LoVo (cell line): Measurements from ENCODE around the gene STARD3.

Source experiments
- DNase-seq: peaks from one replicate; pipeline ENCODE4 v3.0.0-alpha.2; 2016; ENCODE audit warnings: low spot score

The STARD3 gene

DNA sequence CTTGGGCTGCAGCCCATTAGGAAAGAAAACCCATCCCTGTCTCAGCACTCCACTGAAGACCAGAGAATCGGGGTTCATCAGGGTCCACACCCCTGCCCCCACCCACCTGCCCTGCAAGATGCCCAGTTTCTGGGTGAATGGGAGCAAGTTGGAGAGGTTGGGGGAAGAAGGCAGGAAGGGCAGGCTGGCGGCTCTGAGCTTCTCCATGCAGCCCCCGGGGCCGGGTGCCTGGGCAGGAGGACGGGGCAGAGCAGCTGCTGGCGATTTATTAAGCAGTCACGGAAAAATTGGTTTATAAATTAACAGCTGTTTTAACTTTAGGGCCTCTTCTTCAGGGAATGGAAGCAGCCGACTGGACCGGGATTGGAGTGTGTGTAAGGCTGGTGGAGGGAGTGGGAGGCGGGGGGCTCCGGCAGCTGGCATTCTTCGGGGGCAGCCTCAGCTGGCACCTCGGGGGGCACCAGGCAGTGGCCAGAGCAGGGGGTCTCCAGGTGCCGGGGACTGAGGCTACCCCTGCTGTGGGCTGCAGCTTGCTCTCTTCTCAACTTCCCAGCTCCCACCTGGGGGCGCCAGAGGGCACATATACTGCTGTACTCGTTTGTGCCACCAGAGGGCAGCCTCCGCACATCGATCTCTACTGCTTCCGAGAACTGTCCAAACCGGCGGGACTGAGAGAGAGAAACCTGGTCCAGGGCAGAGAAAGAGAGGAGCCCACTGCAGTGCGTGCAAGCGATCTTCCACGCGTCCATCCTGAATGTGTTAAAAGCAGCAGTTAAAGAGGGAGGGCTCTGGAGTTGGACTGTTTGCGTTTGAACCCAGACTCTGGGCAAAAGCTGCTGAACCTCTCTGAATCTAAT, 15.2 kb upstream of the STARD3 start:
- DNase-seq = peak; percentile 75

DNA sequence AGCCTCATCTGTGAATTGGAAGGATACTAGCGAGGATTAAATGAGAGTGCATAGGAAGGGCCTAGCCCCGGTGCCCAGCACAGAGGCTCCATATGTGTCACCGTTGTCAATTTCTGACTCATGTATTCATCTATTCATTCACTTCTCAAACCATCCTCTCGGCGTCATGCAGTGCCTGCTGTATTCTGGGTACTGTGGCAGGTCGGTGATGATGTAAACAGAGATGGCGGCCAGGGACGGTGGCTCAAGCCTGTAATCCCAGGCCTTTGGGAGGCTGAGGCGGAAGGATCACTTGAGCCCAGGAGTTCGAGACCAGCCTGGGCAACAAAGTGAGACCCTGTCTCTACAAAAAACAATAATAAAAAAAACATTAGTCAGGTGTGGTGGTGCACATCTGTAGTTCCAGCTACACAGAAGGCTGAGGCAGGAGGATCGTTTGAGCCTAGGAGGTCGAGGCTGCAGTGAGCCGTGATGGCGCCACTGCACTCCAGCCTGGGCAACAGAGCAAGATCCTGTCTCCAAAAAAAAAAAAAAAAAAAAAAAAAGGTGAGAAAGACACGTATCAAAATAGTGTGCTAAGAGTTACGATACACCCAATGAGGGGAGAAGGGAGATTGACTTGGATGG, 14.5 kb upstream of the STARD3 start:
- DNase-seq = no peak

- peak; percentile 72 for DNase-seq
Observed at GRCh38 chr17:39623356-39623950, 13.5 kb upstream of the STARD3 start.

GRCh38 chr17:39624313-39624712, 12.6 kb upstream of the STARD3 start:
- no peak for DNase-seq

GRCh38 chr17:39625198-39625785, 11.7 kb upstream of the STARD3 start:
- DNase-seq = peak; percentile 47

- no peak for DNase-seq
Observed at GRCh38 chr17:39626171-39627046, 10.5 kb upstream of the STARD3 start, which contains the start of gene PPP1R1B. Gene PPP1R1B (plus strand): TSS chr17:39626952. CDS start chr17:39627393, 441 bp downstream.

DNA sequence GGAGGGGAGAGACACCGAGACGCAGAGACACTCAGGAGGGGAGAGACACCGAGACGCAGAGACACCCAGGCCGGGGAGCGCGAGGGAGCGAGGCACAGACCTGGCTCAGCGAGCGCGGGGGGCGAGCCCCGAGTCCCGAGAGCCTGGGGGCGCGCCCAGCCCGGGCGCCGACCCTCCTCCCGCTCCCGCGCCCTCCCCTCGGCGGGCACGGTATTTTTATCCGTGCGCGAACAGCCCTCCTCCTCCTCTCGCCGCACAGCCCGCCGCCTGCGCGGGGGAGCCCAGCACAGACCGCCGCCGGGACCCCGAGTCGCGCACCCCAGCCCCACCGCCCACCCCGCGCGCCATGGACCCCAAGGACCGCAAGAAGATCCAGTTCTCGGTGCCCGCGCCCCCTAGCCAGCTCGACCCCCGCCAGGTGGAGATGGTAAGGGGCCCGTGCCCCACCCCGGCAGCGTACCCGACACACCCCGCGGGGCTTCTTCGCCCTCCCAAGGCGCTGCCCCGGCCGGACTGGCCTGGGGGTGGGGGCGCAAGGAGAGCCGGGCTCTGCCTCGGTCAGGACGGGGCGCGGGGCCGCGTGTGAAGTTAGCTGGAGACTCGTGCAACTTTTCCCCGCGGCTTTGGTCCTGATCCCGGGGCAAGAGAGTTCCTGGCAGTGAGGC, 9.8 kb upstream of the STARD3 start:
- no peak for DNase-seq

DNA sequence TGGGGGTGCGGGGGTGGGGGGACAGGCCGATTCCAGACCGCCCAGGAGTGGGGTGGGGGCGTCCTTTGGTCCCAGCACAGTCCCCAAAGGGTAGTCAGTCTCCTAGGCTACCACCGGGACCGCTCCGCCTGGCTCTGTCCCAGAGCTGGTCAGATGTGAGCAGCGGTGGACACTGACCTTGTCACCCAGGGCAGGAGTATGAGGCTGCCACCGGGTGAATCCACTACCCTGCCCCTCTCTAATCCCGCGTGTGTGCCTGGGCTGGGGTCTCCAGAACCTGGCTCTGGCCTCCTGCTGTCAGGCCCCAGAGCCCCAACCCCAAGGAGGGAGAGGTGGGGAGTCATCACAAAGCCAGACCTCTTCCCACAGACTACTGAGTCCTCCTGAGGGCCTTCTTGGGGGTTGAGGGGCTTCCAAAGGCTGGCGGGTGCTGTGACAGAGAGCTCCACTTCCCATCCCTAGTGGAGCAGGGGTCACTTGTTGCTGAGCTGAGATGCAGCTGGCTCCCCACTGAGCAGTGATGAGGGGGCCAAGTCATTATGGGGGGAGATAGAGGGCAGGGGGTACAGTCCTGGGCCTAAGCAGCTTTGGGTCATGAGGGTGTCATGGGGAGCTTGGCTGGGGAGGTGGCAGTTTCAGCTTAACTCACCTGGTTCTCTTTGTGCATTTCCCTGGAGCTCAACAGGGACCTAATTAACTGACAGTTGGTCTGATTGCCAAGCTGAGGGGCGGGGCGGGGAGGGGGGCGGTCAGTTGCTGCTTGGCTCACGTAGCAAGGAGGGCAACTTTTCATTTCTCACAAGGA, 9.0 kb upstream of the STARD3 start:
- peak; percentile 24 for DNase-seq

GRCh38 chr17:39628655-39629493, 8.1 kb upstream of the STARD3 start:
- peak; percentile 77 for DNase-seq

DNA sequence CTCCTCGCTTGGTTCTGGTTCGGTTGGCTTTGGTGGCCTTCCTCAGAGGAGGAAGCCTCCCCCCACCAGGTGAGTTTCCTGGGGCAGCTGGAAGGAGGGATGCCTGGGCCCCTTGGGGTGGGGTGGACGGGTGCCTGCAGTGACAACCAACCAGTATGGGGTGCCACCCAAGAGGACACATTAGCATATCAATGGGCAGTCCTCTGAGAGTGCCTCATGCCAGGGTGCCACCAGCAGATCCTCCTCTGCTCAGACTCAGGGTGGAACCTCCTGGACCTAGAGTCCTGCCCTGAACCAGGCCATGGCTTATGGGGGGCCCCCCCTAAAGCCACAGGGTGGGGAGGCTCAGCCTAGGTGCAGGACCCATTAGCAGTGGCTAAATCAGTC, 7.5 kb upstream of the STARD3 start:
- DNase-seq = no peak

DNA sequence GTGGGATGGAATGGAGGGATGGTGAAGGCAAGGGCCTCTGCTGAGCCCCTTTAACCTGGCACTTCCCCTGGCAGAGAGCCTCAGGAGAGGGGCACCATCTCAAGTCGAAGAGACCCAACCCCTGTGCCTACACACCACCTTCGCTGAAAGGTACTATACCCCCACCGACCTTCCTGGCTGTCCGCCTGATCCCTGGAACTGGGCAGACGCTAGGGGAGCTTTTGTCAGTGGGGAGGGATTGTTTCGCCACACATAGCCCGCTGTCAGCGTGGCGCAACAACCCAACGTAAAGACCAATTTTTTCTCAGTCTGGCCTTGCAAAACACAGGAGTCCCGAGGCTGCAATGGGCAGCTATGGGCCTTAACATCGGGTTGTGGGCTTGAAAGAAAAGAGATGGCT, 7.0 kb upstream of the STARD3 start:
- DNase-seq = no peak

DNA sequence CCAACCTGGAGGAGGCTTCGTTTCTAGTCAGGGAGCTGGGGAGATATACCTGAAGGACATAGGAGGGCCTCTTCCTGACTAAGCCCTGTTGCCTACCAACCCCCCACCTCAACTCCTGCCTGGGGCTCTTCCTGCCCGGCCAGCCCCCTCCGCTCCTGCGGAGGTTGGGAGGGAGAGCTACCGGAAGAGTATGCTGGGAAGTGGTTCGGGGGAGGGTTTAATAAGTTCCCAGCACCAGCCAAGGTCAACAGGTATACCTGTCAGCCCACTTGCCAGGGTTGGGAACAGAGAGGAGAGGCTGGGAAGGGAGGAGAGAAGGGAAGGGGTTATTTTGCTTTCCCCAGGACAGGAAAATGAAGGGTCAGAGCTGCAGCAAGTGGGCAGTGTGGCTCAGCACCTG, 5.5 kb upstream of the STARD3 start:
- DNase-seq = peak; percentile 70

- peak; percentile 91 for DNase-seq
Observed at GRCh38 chr17:39632153-39632941, 4.6 kb upstream of the STARD3 start.

DNA sequence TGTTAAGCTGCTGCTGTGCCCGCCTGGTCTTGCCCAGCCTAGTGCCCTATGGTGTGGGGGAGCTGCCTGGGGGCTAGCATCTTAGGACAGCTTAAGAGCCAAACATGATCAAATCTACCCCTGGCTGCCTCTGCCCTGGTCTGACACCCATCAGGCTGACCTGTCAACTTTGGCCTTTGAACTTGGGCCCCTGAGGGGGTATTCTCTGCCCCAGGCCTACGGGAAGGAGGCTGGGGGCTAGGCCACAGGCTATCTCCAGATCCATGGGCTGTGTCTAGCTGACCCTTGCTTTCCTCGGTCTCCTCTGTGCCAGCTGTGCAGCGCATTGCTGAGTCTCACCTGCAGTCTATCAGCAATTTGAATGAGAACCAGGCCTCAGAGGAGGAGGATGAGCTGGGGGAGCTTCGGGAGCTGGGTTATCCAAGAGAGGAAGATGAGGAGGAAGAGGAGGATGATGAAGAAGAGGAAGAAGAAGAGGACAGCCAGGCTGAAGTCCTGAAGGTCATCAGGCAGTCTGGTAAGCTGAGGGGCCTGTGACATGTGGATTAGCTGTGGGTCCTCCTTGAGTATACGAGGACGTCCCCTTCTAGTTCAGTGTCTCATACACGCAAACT, 3.3 kb upstream of the STARD3 start:
- DNase-seq = no peak

DNA sequence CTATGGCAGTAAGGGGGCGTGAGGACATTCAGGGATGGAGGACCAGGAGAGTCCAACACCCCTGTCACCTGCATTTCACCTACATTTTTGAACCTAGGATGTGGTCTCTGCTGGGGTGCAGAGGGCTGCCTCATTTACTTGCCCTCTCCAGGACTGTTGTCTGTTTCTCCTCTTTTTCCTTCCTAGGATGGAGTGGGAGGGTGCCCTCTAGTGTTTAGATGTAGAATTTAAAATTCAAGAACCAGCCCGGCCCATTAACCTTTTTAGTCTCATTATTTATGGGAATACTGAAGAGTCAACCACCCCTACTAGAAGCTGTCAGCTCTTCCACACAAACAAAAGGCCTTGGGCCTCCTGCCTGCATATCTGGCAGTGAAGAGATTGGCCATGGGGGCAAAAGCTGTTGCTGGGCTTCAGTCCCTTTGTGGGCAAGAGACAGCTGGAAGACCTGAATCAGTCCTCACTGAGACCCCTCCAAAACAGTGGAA, 2.5 kb upstream of the STARD3 start:
- DNase-seq = peak; percentile 53

GRCh38 chr17:39635614-39636176, 1.2 kb upstream of the STARD3 start:
- DNase-seq = no peak

- no peak for DNase-seq
Observed at GRCh38 chr17:39636587-39636926, 387 bp upstream of the STARD3 start.

DNA sequence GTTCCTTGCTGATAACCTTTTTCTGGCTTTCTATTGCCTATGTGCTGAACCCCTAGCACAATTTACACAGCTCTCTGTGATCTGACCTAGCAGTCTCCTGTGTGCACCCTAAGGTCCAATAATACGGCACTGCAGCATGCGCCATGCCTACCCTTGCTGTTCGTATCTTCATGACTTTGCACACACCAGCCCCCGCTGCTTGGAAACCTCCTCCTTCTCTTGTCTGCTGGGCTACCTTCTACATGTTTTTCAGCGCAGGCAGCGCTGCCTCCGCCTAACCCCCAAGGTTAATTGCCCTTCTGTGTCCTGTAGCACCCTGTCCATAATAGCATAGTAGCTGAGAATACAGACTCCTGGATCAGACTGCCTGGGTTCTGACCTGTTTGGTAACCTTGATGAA, 1.4 kb downstream of the STARD3 start:
- no peak for DNase-seq
